Measurements from ENCODE around the gene SLC38A1. TPM values are rescaled to one million over a fixed set of nuclear protein-coding genes. Genes with fewer than 3 reads are reported as not detected.

Gene SLC38A1
- total RNA-seq, 2 donors from 2014 or later, result 22.1 to 77.0 TPM

- no peaks in the 10 kb centered on the region for H3K27me3 ChIP-seq (replicated peaks; ENCODE audit: insufficient read depth)
- ATAC-seq (ENCODE audit: insufficient number of reproducible peaks, low FRiP score, low read depth), result no peak
Measured at GRCh38 chr12:46174919-46175318, 93.9 kb downstream of the SLC38A1 start.

DNA sequence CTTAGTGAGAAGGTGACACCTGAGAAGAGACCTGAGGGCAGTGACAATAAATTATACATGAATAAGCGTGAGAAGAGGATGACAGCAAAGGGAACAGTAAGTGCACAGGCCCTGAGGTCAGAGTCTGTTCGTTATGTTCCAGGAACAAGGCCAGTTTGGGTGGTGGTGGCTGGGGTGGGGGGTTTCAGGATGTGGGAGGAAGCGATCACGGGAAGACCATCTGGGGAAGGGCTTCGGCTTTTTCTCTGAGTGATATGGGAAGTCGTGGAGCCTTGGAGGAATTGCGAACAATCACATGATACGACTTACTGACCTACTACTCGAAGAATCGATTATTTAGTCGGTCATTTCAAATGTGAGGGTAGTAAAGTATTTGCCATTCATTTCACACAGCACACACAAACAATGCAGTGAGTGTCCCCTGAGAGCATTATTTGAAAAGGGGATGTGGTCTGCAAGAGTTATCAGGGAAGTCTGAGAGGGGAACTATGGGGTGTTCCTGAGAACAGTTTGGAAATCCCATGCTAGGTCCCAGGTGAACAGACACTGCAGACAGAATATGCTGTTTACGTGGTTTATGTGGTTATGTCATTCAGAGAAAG is 94.7 kb downstream of the SLC38A1 start:
- no peaks in the 10 kb centered on the region for H3K9me3 ChIP-seq

More at GRCh38 chr12:46174919-46175318, 93.9 kb downstream of the SLC38A1 start:
- no peak overlapping the region for H3K27ac ChIP-seq
- H3K4me3 ChIP-seq, result no peak overlapping the region
- no peaks in the 10 kb centered on the region for H3K36me3 ChIP-seq
- H3K4me1 ChIP-seq (ENCODE audit: control insufficient read depth in 1 of 2, low read depth in 2 of 2), result no peaks in the 10 kb centered on the region
- H3K9me3 ChIP-seq, result no peaks in the 10 kb centered on the region
- TF ChIP-seq, protein P1, sequence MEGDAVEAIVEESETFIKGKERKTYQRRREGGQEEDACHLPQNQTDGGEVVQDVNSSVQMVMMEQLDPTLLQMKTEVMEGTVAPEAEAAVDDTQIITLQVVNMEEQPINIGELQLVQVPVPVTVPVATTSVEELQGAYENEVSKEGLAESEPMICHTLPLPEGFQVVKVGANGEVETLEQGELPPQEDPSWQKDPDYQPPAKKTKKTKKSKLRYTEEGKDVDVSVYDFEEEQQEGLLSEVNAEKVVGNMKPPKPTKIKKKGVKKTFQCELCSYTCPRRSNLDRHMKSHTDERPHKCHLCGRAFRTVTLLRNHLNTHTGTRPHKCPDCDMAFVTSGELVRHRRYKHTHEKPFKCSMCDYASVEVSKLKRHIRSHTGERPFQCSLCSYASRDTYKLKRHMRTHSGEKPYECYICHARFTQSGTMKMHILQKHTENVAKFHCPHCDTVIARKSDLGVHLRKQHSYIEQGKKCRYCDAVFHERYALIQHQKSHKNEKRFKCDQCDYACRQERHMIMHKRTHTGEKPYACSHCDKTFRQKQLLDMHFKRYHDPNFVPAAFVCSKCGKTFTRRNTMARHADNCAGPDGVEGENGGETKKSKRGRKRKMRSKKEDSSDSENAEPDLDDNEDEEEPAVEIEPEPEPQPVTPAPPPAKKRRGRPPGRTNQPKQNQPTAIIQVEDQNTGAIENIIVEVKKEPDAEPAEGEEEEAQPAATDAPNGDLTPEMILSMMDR (IDR thresholded peaks at IDR 0.05), result no peak
- no peak for DNase-seq (ENCODE audit: low spot score)

DNA sequence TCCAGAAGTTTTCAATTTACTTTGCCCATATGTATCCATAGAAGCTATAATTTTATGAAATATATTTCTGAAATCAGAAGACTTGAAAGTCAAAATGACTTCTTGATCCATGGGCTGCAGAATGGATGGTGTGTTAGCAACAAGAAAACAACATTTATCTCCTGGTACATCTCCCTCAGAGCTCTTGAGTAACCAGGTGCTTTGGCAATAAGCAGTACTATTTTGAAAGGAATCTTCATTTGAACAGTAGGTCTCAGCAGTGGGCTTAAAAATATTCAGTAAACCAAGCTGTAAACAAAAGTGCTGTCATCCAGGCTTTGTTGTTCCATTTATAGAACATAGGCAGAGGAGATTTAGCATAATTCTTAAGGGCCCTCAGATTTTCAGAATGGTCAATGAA is 100.4 kb downstream of the SLC38A1 start:
- no peaks in the 10 kb centered on the region for H3K36me3 ChIP-seq
- TF ChIP-seq, protein P1 (IDR thresholded peaks at IDR 0.05), result no peak
- no peaks in the 10 kb centered on the region for H3K9me3 ChIP-seq
- no peaks in the 10 kb centered on the region for H3K27me3 ChIP-seq (replicated peaks; ENCODE audit: insufficient read depth)
- H3K27ac ChIP-seq, result no peak overlapping the region
- no peak overlapping the region for H3K4me3 ChIP-seq
- H3K4me1 ChIP-seq (ENCODE audit: control insufficient read depth in 1 of 2, low read depth in 2 of 2), result no peaks in the 10 kb centered on the region
- ATAC-seq (ENCODE audit: insufficient number of reproducible peaks, low FRiP score, low read depth) (no peak), DNase-seq (ENCODE audit: low spot score) (no peak)

More for the DNA sequence above, 94.7 kb downstream of the SLC38A1 start:
- no peaks in the 10 kb centered on the region for H3K27me3 ChIP-seq (replicated peaks; ENCODE audit: insufficient read depth)
- no peak overlapping the region for H3K27ac ChIP-seq
- TF ChIP-seq, protein P1 (IDR thresholded peaks at IDR 0.05), result no peak
- H3K36me3 ChIP-seq, result no peaks in the 10 kb centered on the region
- H3K4me1 ChIP-seq (ENCODE audit: control insufficient read depth in 1 of 2, low read depth in 2 of 2), result no peaks in the 10 kb centered on the region
- no peak overlapping the region for H3K4me3 ChIP-seq
- ATAC-seq (ENCODE audit: insufficient number of reproducible peaks, low FRiP score, low read depth) (no peak), DNase-seq (ENCODE audit: low spot score) (no peak)

GRCh38 chr12:46167412-46167811 is 101.4 kb downstream of the SLC38A1 start:
- Histone ChIP-seq H3K27ac (no peak overlapping the region), H3K9me3 (no peaks in the 10 kb centered on the region), H3K4me3 (no peak overlapping the region), H3K4me1 (ENCODE audit: control insufficient read depth in 1 of 2, low read depth in 2 of 2) (no peaks in the 10 kb centered on the region), H3K27me3 (replicated peaks; ENCODE audit: insufficient read depth) (no peaks in the 10 kb centered on the region), H3K36me3 (no peaks in the 10 kb centered on the region)
- TF ChIP-seq, protein P1 (IDR thresholded peaks at IDR 0.05), result no peak
- DNase-seq (ENCODE audit: low spot score) (no peak), ATAC-seq (ENCODE audit: insufficient number of reproducible peaks, low FRiP score, low read depth) (no peak)

DNA sequence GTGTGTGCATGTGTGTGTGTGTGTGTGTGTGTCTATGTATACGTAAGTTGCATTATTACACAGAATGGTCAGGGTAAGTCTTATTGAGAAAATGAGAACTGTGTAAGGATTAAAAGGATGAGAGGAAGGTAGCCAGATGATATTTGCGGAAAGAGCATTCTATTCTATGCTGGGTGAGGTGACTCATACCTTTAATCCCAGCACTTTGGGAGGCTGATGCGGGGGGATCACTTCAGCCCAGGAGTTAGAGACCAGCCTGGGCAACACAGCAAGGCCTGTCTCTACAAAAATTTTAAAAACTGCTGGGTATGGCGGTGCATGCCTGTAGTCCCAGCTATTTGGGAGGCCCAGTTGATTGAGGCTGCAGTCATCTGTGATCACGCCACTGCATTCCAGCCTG is 103.7 kb downstream of the SLC38A1 start:
- peaks cover 2 to 13% of the 10 kb centered on the region in 2 donors for H3K4me1 ChIP-seq (ENCODE audit: control insufficient read depth in 1 of 2, low read depth in 2 of 2)
- H3K4me3 ChIP-seq, result no peak overlapping the region
- no peaks in the 10 kb centered on the region for H3K9me3 ChIP-seq
- ATAC-seq (ENCODE audit: insufficient number of reproducible peaks, low FRiP score, low read depth) (no peak), DNase-seq (ENCODE audit: low spot score) (no peak)
- TF ChIP-seq, protein P1 (IDR thresholded peaks at IDR 0.05), result no peak
- H3K36me3 ChIP-seq, result no peaks in the 10 kb centered on the region
- H3K27ac ChIP-seq, result no peak overlapping the region
- H3K27me3 ChIP-seq (replicated peaks; ENCODE audit: insufficient read depth), result no peaks in the 10 kb centered on the region

All from thoracic aorta (tissue), 2 donors.